Heart left ventricle (tissue), 13 donors: Measurements from ENCODE around the gene MYOC.

Experiments used
- POLR2A ChIP-seq, 2 donors: fragments of 450-650 bp; IDR thresholded peaks; one replicate each; pipeline ENCODE4 v1.6.1; 2017; ENCODE audit warnings: antibody characterized with exemption in 2 of 2, mild to moderate bottlenecking in 2 of 2, moderate library complexity in 2 of 2
- TF ChIP-seq, protein P1 (sequence below), 12 donors: fragments of 200-600 bp; sonication (generic) in 4 of 12; IDR thresholded peaks; one replicate each; pipeline versions ENCODE4 v1.5.0 to v1.8.0; 2018 to 2022; ENCODE audit warnings: antibody characterized with exemption in 12 of 12, mild to moderate bottlenecking in 5 of 12
- donor health status: ischemic (EF 13 %, LVEDD 7.1; RV severe dilation, severe dysfunction).
- donor health status: DM: no; HTN: yes; CAD: no.
- donor health status: DM: no; HTN: no; CAD: no.
- donor health status: ischemic (EF 25% LVEDD 6.9; RV normal size, moderate dysfunction).
- donor health status: ischemic (EF 25% LVEDD 5.7; RV mildly dilated, moderate dysfunction).
- donor health status: ischemic (EF 35%, LVEDD 5.7; RV mildly dilated, moderate dysfunction).
- donor health status: nonischemic (EF 11% LVEDD 7.7; RV severe dilation, severe dysfunction).
- donor health status: DM: yes; HTN: yes; CAD: no.
- donor health status: PGD.
- donor health status: ischemic (EF 29% LVEDD 5.4; RV normal size, mild dysfunction).
- donor health status: nonischemic (EF 23%, LVEDD 6.1; RV moderate dilation, normal function).

DNA sequence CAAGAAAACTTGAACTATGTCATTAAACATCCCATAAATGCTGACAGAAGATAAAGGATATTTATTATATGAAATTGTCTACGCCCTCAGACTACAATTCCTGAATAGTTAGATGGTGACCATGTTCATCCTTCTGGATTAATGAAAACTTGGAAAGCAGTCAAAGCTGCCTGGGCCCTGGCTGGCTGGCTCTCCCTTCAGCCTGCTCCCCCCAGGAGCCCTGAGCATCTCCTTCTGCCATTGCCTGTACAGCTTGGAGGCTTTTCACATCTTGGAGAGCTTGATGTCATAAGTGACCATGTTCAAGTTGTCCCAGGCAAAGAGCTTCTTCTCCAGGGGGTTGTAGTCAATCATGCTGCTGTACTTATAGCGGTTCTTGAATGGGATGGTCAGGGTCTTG is 16.8 kb downstream of the MYOC start:
- TF ChIP-seq, protein P1, sequence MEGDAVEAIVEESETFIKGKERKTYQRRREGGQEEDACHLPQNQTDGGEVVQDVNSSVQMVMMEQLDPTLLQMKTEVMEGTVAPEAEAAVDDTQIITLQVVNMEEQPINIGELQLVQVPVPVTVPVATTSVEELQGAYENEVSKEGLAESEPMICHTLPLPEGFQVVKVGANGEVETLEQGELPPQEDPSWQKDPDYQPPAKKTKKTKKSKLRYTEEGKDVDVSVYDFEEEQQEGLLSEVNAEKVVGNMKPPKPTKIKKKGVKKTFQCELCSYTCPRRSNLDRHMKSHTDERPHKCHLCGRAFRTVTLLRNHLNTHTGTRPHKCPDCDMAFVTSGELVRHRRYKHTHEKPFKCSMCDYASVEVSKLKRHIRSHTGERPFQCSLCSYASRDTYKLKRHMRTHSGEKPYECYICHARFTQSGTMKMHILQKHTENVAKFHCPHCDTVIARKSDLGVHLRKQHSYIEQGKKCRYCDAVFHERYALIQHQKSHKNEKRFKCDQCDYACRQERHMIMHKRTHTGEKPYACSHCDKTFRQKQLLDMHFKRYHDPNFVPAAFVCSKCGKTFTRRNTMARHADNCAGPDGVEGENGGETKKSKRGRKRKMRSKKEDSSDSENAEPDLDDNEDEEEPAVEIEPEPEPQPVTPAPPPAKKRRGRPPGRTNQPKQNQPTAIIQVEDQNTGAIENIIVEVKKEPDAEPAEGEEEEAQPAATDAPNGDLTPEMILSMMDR (IDR thresholded peaks at IDR 0.05) = no peak
- no peak for TF ChIP-seq POLR2A (IDR thresholded peaks at IDR 0.05)
